NT2/D1 (cell line): Measurements from ENCODE around the gene PWWP2B.

ENCODE experiments used
- YY1 ChIP-seq: IDR thresholded peaks from 2 replicates; pipeline ENCODE4 v1.6.1; 2011; ENCODE audit not compliant: insufficient read length, insufficient read depth
- ZNF274 ChIP-seq: IDR thresholded peaks from 2 replicates; pipeline ENCODE4 v1.6.1; 2011; ENCODE audit warnings: mild to moderate bottlenecking, low read depth, low read length

- no peak for TF ChIP-seq ZNF274
- no peak for TF ChIP-seq YY1
Measured at GRCh38 chr10:132401401-132402118, 4.6 kb downstream of the PWWP2B start.
